ENCODE results near the gene CCDC141.

CCDC141 gene

GRCh38 chr2:178962805-178963433 lies 87.0 kb downstream of the CCDC141 start:
- no peak for DNase-seq (ENCODE audit: low read depth)

GRCh38 chr2:178962152-178962551 lies 87.8 kb downstream of the CCDC141 start:
- DNase-seq (ENCODE audit: low read depth): no peak

GRCh38 chr2:178954049-178954448 lies 95.9 kb downstream of the CCDC141 start:
- DNase-seq (ENCODE audit: low read depth): no peak

- DNase-seq (ENCODE audit: low read depth): no peak
These were observed 98.5 kb downstream of the CCDC141 start for GRCh38 chr2:178951266-178952006.

- DNase-seq (ENCODE audit: low read depth): no peak
These were observed 100.4 kb downstream of the CCDC141 start for GRCh38 chr2:178949584-178949983.

GRCh38 chr2:178949151-178949550 lies 100.8 kb downstream of the CCDC141 start:
- DNase-seq (ENCODE audit: low read depth): no peak

- no peak for DNase-seq (ENCODE audit: low read depth)
These were observed 102.9 kb downstream of the CCDC141 start for GRCh38 chr2:178947006-178947405.

GRCh38 chr2:178946494-178946893 lies 103.4 kb downstream of the CCDC141 start:
- DNase-seq (ENCODE audit: low read depth): no peak

- DNase-seq (ENCODE audit: low read depth): no peak
These were observed 106.2 kb downstream of the CCDC141 start for GRCh38 chr2:178943745-178944144.

- DNase-seq (ENCODE audit: low read depth): no peak
These were observed 115.4 kb downstream of the CCDC141 start for GRCh38 chr2:178934571-178934970.

GRCh38 chr2:178933493-178933892 lies 116.4 kb downstream of the CCDC141 start:
- DNase-seq (ENCODE audit: low read depth): no peak

GRCh38 chr2:178928077-178928476 lies 121.9 kb downstream of the CCDC141 start:
- DNase-seq (ENCODE audit: low read depth): no peak

GRCh38 chr2:178927173-178927572 lies 122.8 kb downstream of the CCDC141 start:
- DNase-seq (ENCODE audit: low read depth): no peak

GRCh38 chr2:178924817-178925216 lies 125.1 kb downstream of the CCDC141 start:
- no peak for DNase-seq (ENCODE audit: low read depth)

GRCh38 chr2:178923546-178923945 lies 126.4 kb downstream of the CCDC141 start:
- DNase-seq (ENCODE audit: low read depth): no peak

GRCh38 chr2:178920916-178921513 lies 128.9 kb downstream of the CCDC141 start:
- DNase-seq (ENCODE audit: low read depth): no peak

GRCh38 chr2:178917555-178917954 lies 132.4 kb downstream of the CCDC141 start:
- DNase-seq (ENCODE audit: low read depth): no peak

- DNase-seq (ENCODE audit: low read depth): no peak
These were observed 134.3 kb downstream of the CCDC141 start for GRCh38 chr2:178915423-178916173.

GRCh38 chr2:178914259-178914849 lies 135.6 kb downstream of the CCDC141 start:
- DNase-seq (ENCODE audit: low read depth): peak; percentile 54

- DNase-seq (ENCODE audit: low read depth): no peak
These were observed 136.9 kb downstream of the CCDC141 start for GRCh38 chr2:178913049-178913441.

- no peak for DNase-seq (ENCODE audit: low read depth)
These were observed 137.4 kb downstream of the CCDC141 start for GRCh38 chr2:178912416-178913048.

- DNase-seq (ENCODE audit: low read depth): no peak
These were observed 138.9 kb downstream of the CCDC141 start for GRCh38 chr2:178911039-178911438.

Data from stimulated activated CD8-positive, alpha-beta memory T cell treated with anti-CD3 and anti-CD28 coated beads, Interleukin-4, amount 100 ng/mL, for 24 hours (primary cell).